ENCODE data around the gene ZNF367.

GRCh38 chr9:96345551-96345950, 72.6 kb downstream of the ZNF367 start:
- TF ChIP-seq CTCF (IDR thresholded peaks at IDR 0.05) (no peak), POLR2A (IDR thresholded peaks at IDR 0.05) (no peak), POLR2AphosphoS5 (IDR thresholded peaks at IDR 0.05; ENCODE audit: insufficient read depth in 1 of 2, low read depth in 1 of 2) (no peak)

Measured in vagina (tissue), 2 donors.